Breast epithelium (tissue), 3 donors: ENCODE results near the gene TMCO4.
A peak's percentile ranks its signal among the peaks of the same experiment; 100 is the strongest.

ENCODE experiments used
- POLR2A ChIP-seq: fragments of 450-650 bp; IDR thresholded peaks from one replicate; pipeline ENCODE4 v1.6.1; 2016; ENCODE audit warnings: antibody characterized with exemption, mild to moderate bottlenecking, moderate library complexity
- POLR2AphosphoS5 ChIP-seq, 3 donors: sonication (generic); formaldehyde crosslinking; IDR thresholded peaks; one replicate each; pipeline ENCODE4 v1.6.1; 2017; ENCODE audit warnings: antibody characterized with exemption in 3 of 3
- TF ChIP-seq, protein P1 (sequence below), 3 donors: fragments of 450-650 bp; IDR thresholded peaks; one replicate each; pipeline ENCODE4 v1.5.1; 2016 to 2017; ENCODE audit warnings: antibody characterized with exemption in 3 of 3, mild to moderate bottlenecking in 3 of 3, moderate library complexity in 3 of 3

DNA sequence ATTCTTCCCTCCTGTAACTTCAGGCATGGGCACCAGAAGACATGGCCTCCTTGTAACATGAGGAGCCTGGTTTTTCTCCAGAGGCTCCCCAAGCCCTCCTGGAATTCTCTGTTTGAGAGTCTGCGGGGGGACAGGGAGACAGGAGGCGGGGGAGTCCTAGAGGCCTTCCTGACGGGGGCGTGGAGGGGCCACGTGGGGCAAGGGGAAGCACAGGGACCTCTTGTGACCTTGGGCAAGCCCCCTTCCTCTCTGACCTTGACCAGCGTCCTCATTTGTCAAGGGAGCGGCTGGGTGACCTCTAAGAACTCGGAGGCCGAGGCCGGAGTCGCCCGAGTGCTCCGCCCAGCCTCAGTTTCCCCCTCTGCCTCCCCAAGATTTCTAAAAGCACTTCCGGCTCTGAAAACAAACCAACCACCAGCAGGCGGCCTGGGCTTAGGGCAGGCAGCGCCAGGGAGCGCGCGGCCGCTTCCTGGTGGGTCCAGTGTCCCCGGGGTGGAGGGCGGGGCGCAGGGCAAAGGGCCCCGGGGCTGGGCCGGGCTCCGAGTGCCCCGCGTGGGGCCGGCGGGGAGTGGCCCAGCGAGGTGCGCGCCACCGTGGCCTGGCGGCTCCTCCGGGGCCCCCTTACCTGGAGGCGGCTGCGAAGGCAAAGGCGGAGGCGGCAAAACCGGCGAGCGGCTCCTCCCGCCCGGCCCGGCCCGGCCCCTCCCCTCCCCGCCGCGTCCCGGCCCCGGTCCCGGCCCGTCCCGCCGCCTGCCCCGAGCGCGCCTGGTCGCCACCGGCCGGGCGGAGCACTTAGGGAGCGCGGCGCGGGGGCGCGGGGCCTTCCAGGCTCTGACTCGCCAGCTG, at the start of gene TMCO4:
- TF ChIP-seq, protein P1, sequence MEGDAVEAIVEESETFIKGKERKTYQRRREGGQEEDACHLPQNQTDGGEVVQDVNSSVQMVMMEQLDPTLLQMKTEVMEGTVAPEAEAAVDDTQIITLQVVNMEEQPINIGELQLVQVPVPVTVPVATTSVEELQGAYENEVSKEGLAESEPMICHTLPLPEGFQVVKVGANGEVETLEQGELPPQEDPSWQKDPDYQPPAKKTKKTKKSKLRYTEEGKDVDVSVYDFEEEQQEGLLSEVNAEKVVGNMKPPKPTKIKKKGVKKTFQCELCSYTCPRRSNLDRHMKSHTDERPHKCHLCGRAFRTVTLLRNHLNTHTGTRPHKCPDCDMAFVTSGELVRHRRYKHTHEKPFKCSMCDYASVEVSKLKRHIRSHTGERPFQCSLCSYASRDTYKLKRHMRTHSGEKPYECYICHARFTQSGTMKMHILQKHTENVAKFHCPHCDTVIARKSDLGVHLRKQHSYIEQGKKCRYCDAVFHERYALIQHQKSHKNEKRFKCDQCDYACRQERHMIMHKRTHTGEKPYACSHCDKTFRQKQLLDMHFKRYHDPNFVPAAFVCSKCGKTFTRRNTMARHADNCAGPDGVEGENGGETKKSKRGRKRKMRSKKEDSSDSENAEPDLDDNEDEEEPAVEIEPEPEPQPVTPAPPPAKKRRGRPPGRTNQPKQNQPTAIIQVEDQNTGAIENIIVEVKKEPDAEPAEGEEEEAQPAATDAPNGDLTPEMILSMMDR (IDR thresholded peaks at IDR 0.05), result peak; percentile 27 to 48 (median 42)
- TF ChIP-seq POLR2A (no peak), POLR2AphosphoS5 (IDR thresholded peaks at IDR 0.05) (no peak)
